Right atrium auricular region (tissue), 2 donors: ENCODE data around the gene ACE2. TPM values are rescaled to one million over a fixed set of nuclear protein-coding genes. Genes with fewer than 3 reads are reported as not detected.

Source experiments
- DNase-seq: peaks from one replicate; pipeline ENCODE4 v3.0.0-alpha.2; 2019; ENCODE audit warnings: low spot score
- H3K27ac ChIP-seq, 2 donors: fragments of 200-600 bp; sonication (generic); 1 replicate in 1 of 2; 2 replicates in 1 of 2; pipeline ENCODE4 v1.5.1; 2016 to 2019
- H3K27me3 ChIP-seq, 2 donors: fragments of 200-600 bp; sonication (generic); one replicate each; pipeline versions ENCODE4 v1.5.1 to v1.6.0; 2017 to 2019
- H3K36me3 ChIP-seq: fragments of 200-600 bp; sonication (generic); one replicate; pipeline ENCODE4 v1.5.1; 2016
- H3K4me1 ChIP-seq, 2 donors: fragments of 200-600 bp; sonication (generic); one replicate each; pipeline versions ENCODE4 v1.5.1 to v1.6.0; 2017 to 2019
- H3K4me3 ChIP-seq, 2 donors: fragments of 200-600 bp; sonication (generic); 1 replicate in 1 of 2; 2 replicates in 1 of 2; pipeline ENCODE4 v1.5.1; 2017 to 2019; ENCODE audit warnings: mild to moderate bottlenecking in 1 of 2, moderate library complexity in 1 of 2
- H3K9me3 ChIP-seq, 2 donors: fragments of 200-600 bp; sonication (generic); one replicate each; pipeline ENCODE4 v1.5.1; 2019
- total RNA-seq, 2 donors: library from RNA; depleted of rRNA; stranded (reverse); fragments of >200 nt; gene quantifications; one replicate each; pipeline ENCODE4 v1.1.0, GENCODE V29; 2016
- TF ChIP-seq, protein P1 (sequence below), 2 donors: fragments of 200-600 bp; sonication (generic); IDR thresholded peaks; one replicate each; pipeline ENCODE4 v1.5.1; 2019; ENCODE audit warnings: antibody characterized with exemption in 2 of 2

Gene ACE2
- total RNA-seq, 2 donors from 2014 or later = 15.2 to 26.1 TPM

DNA sequence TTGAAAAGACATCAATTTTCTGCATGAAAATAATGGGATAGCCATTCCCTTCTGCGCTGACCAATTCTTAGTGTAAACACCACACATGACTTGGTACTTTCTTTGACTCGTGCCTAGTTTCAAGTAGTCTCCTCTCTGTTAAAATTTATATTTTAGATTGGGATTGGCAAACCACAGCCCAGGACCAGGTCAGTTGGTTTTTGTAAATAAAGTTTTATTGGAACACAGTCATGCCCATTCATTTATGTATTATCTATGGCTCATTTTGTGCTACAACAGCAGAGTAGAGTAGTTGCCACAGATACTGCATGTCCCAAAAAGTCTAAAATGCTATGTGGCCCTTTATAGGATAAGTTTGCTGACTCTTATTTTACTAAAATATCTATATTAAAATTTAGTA lies 53.4 kb downstream of the ACE2 start:
- no peaks in the 10 kb centered on the region for H3K4me1 ChIP-seq
- no peak overlapping the region for H3K4me3 ChIP-seq
- TF ChIP-seq, protein P1, sequence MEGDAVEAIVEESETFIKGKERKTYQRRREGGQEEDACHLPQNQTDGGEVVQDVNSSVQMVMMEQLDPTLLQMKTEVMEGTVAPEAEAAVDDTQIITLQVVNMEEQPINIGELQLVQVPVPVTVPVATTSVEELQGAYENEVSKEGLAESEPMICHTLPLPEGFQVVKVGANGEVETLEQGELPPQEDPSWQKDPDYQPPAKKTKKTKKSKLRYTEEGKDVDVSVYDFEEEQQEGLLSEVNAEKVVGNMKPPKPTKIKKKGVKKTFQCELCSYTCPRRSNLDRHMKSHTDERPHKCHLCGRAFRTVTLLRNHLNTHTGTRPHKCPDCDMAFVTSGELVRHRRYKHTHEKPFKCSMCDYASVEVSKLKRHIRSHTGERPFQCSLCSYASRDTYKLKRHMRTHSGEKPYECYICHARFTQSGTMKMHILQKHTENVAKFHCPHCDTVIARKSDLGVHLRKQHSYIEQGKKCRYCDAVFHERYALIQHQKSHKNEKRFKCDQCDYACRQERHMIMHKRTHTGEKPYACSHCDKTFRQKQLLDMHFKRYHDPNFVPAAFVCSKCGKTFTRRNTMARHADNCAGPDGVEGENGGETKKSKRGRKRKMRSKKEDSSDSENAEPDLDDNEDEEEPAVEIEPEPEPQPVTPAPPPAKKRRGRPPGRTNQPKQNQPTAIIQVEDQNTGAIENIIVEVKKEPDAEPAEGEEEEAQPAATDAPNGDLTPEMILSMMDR (IDR thresholded peaks at IDR 0.05) = no peak
- DNase-seq = no peak
- peaks cover 0 to 5% of the 10 kb centered on the region in 2 donors for H3K9me3 ChIP-seq
- H3K27ac ChIP-seq = no peak overlapping the region
- H3K36me3 ChIP-seq = no peaks in the 10 kb centered on the region
- no peaks in the 10 kb centered on the region for H3K27me3 ChIP-seq

DNA sequence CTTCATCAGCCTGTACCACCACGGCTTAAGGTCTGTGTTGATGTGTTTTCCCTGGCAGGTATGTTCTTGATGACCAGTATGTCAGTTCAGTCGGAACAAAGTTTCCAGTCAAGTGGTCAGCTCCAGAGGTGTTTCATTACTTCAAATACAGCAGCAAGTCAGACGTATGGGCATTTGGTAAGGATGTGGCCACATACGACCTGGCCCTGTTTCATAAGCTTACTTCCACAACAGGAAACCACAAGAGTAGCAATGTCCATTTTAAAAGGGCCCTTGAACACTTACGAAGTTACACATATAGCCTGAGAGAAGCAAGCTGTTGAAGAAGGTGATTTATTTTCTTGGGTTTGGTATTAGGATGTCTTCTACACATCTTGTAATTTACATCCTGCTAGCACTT lies 54.0 kb downstream of the ACE2 start:
- TF ChIP-seq, protein P1 (IDR thresholded peaks at IDR 0.05) = no peak
- Histone ChIP-seq H3K27ac (no peak overlapping the region), H3K27me3 (no peaks in the 10 kb centered on the region), H3K36me3 (no peaks in the 10 kb centered on the region), H3K4me1 (no peaks in the 10 kb centered on the region), H3K9me3 (peaks cover 0 to 5% of the 10 kb centered on the region in 2 donors), H3K4me3 (no peak overlapping the region)
- DNase-seq = no peak

DNA sequence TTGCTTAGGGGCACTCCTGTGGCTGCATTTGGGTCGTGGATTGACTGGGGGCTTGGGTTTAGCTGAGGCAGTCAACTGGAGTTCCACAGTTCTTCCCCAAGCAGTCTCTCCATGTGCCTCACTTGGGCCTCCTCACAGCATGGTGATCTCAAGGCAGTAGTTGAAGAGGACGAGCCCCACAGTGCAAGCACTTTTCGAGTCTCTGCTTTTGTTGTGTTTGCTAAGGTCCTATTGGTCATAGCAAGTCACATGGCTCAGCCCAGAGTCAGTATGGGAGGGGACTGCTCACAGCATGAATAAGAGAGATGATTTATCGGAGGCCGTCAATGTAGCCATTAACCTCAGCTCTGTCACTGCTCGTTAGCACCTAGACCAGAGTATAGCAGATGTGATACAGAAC lies 70.4 kb downstream of the ACE2 start:
- no peak for DNase-seq
- TF ChIP-seq, protein P1 (IDR thresholded peaks at IDR 0.05) = no peak
- no peak overlapping the region for H3K27ac ChIP-seq
- H3K27me3 ChIP-seq = no peaks in the 10 kb centered on the region
- H3K4me3 ChIP-seq = no peak overlapping the region
- no peaks in the 10 kb centered on the region for H3K4me1 ChIP-seq
- H3K9me3 ChIP-seq = no peaks in the 10 kb centered on the region
- H3K36me3 ChIP-seq = no peaks in the 10 kb centered on the region

DNA sequence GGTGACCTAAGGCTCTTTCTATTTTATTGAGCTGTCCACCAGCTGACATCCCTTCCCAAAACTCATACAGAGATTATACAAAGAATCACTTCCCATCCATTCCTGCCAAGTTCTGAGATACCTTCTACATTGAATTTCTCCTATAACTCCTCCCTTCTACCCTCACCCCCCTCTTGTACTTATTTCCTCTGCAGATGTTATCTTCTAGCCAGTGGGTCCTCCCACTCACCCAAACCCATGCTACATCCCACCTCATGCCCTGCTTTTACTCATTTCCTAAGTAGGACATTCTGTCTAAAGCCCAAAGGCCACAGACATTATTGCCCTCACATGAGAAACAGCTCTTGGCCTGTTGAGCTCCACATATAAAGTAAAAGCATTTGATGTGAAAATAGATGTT lies 71.6 kb downstream of the ACE2 start:
- no peak for DNase-seq
- no peak overlapping the region for H3K27ac ChIP-seq
- H3K9me3 ChIP-seq = no peaks in the 10 kb centered on the region
- no peaks in the 10 kb centered on the region for H3K27me3 ChIP-seq
- no peaks in the 10 kb centered on the region for H3K36me3 ChIP-seq
- TF ChIP-seq, protein P1 (IDR thresholded peaks at IDR 0.05) = no peak
- no peaks in the 10 kb centered on the region for H3K4me1 ChIP-seq
- H3K4me3 ChIP-seq = no peak overlapping the region

DNA sequence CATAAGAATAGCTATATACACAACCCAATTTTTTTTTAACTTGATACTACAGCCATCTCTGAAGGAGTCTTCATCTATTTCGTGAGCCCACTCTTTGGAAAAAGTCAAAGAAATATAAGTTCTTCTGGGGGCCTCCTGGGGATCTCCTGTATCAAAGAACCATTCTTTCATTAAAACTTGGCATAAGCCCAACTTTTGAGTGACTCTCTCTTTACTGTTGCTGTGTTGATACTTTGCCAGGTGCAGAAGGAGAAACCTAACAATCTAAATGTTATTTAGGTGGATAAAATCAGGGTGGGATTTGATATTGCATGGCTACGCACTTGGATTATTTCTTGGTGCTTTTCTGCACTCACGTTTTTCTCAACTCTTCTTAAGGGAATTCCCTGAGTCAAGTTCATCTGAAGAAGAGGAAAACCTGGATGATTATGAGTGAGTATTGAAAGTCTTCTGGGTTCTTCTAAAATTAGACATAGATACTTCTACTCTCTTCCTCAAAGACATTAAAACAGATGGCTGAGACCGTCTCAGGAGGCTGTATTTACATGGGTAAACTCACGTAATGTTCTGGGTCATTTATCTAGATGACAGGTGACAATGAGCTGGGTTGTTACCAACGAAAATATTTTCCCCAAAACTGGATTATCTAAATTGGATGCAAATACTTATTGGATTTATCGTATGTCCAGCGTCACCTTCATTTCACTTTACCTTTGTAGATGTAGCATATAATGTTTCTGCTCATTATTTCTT lies 74.9 kb downstream of the ACE2 start:
- no peak for DNase-seq
- Histone ChIP-seq H3K27ac (no peak overlapping the region), H3K4me3 (no peak overlapping the region), H3K36me3 (no peaks in the 10 kb centered on the region), H3K4me1 (no peaks in the 10 kb centered on the region), H3K9me3 (no peaks in the 10 kb centered on the region), H3K27me3 (no peaks in the 10 kb centered on the region)
- TF ChIP-seq, protein P1 (IDR thresholded peaks at IDR 0.05) = no peak

DNA sequence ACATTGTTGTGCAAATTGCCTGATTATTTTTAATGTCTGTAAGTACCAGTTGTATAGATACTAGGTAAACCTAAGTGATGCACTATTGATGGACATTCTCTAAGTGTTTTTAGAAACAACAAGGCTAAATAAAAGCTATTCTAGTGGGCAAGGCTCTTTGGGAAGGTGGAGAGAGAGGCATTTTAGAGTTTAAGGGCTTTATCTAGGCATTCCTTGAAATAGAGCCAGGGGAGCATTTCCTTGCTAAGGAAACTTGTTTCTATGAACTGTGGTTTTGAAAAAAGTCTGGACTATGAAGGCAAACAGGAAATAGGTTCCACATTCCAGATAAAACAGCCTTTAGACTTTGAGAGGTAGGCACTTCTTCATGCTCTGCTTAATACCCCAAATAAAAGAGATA lies 76.3 kb downstream of the ACE2 start:
- no peak overlapping the region for H3K4me3 ChIP-seq
- no peaks in the 10 kb centered on the region for H3K27me3 ChIP-seq
- H3K4me1 ChIP-seq = no peaks in the 10 kb centered on the region
- TF ChIP-seq, protein P1 (IDR thresholded peaks at IDR 0.05) = no peak
- no peak overlapping the region for H3K27ac ChIP-seq
- no peak for DNase-seq
- no peaks in the 10 kb centered on the region for H3K9me3 ChIP-seq
- H3K36me3 ChIP-seq = no peaks in the 10 kb centered on the region
